ENCODE data around the gene TMEM254. TPM values are rescaled to one million over a fixed set of nuclear protein-coding genes. Genes with fewer than 3 reads are reported as not detected.

TMEM254 gene
- polyA plus RNA-seq, 1 experiment = 29.0 TPM

- ChIA-PET POLR2A (no interaction called here), CTCF (no interaction called here)
- TF ChIP-seq CTCF (IDR thresholded peaks at IDR 0.05; ENCODE audit: insufficient read depth, low read depth, low read length) = no peak
Measured at GRCh38 chr10:80100116-80100515, 21.7 kb downstream of the TMEM254 start.

GRCh38 chr10:80100861-80101695 lies 22.6 kb downstream of the TMEM254 start:
- no peak for TF ChIP-seq CTCF (IDR thresholded peaks at IDR 0.05; ENCODE audit: insufficient read depth, low read depth, low read length)
- no peak for DNase-seq (ENCODE audit: low read depth)
- ChIA-PET CTCF (no interaction called here), POLR2A (interaction anchor here (0.7 kb wide), 1 partner anchor 1747 kb away, joined by 5 read pairs; no protein-coding TSS in a partner anchor)
- H3K27me3 ChIP-seq (ENCODE audit: control insufficient read depth, insufficient read depth, low read length) = peaks cover 2% of the 10 kb centered on the region; the same call in 1 of the 2 replicates
- no peak overlapping the region for H3K4me3 ChIP-seq (ENCODE audit: low read depth, low read length)
- no peaks in the 10 kb centered on the region for H3K36me3 ChIP-seq (ENCODE audit: control insufficient read depth, insufficient read depth, low read length)

More at GRCh38 chr10:80100116-80100515, 21.7 kb downstream of the TMEM254 start:
- no peak for DNase-seq (ENCODE audit: low read depth)
- Histone ChIP-seq H3K27me3 (ENCODE audit: control insufficient read depth, insufficient read depth, low read length) (peaks cover 2% of the 10 kb centered on the region; the same call in 1 of the 2 replicates), H3K4me3 (ENCODE audit: low read depth, low read length) (no peak overlapping the region), H3K36me3 (ENCODE audit: control insufficient read depth, insufficient read depth, low read length) (no peaks in the 10 kb centered on the region)

- no peak overlapping the region for H3K4me3 ChIP-seq (ENCODE audit: low read depth, low read length)
- TF ChIP-seq CTCF (IDR thresholded peaks at IDR 0.05; ENCODE audit: insufficient read depth, low read depth, low read length) = no peak
- peak; percentile 83 for DNase-seq (ENCODE audit: low read depth)
- H3K27me3 ChIP-seq (ENCODE audit: control insufficient read depth, insufficient read depth, low read length) = peaks cover 2% of the 10 kb centered on the region; the same call in 1 of the 2 replicates
- ChIA-PET CTCF (no interaction called here), POLR2A (interaction anchor here (0.5 kb wide), 1 partner anchor 99 kb away, joined by 20 read pairs; no protein-coding TSS in a partner anchor)
- no peaks in the 10 kb centered on the region for H3K36me3 ChIP-seq (ENCODE audit: control insufficient read depth, insufficient read depth, low read length)
Measured at GRCh38 chr10:80104066-80104926, 25.8 kb downstream of the TMEM254 start.

GRCh38 chr10:80108576-80109239 lies 30.2 kb downstream of the TMEM254 start:
- Histone ChIP-seq H3K36me3 (ENCODE audit: control insufficient read depth, insufficient read depth, low read length) (no peaks in the 10 kb centered on the region), H3K27me3 (ENCODE audit: control insufficient read depth, insufficient read depth, low read length) (no peaks in the 10 kb centered on the region), H3K4me3 (ENCODE audit: low read depth, low read length) (no peak overlapping the region)
- POLR2A ChIA-PET = no interaction called here
- TF ChIP-seq CTCF (IDR thresholded peaks at IDR 0.05; ENCODE audit: insufficient read depth, low read depth, low read length) = no peak
- CTCF ChIA-PET = no interaction called here
- DNase-seq (ENCODE audit: low read depth) = no peak
